Measurements from ENCODE around the gene FOXK2. TPM values are rescaled to one million over a fixed set of nuclear protein-coding genes. Genes with fewer than 3 reads are reported as not detected.

FOXK2 gene
- total RNA-seq, 6 donors from 2014 or later = 50.8 to 92.7 (median 58.9) TPM

DNA sequence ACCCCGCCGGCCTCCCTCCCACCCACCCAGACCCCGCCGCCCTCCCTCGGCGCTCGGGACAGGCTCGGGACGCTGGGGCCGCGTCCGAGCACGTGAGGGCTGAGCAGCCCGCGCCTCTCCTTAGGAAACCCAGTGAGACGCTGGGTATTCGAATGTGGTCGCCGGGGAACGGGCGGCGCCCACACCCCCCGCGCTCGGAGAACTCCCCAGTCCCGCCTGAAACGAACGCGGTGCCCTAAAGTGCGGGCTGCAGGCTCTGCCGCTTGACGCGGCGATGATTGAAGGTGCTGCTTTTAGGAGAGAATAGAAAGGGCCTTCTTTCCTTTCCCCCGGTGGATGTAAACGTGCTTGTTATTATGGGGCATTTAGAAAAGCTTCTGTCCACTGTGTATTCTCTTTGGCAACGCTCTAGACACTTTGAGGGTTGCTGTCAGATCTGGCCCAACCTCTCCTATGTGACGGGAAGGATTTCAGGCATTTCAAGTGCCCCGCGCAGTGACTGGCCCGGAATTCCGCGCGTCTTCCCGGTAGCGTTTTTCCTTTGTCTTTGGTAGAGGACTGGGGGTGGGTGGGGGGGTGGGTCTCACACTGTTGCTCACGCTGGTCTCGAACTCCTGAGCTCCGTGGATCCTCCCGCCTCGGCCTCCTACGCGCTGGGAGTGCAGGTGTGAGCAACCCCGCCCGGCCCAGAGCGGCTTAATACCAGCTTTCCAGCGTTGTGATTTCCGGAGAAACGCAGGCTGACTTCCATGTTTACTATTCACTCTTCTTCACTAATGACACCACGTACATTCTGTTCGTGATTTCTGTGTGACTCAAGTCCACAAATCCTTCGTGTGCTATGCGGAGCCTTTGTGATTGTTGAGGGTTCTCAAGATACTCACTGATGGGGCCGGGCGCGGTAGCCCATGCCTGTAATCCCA, 21.8 kb upstream of the FOXK2 start:
- Histone ChIP-seq H3K4me1 (peaks cover 17 to 39% (median 25%) of the 10 kb centered on the region in 4 donors), H3K27ac (peak overlapping the region; percentile 81 to 91 (median 84)), H3K4me3 (peak overlapping the region; percentile 46 to 69 (median 54)), H3K27me3 (no peaks in the 10 kb centered on the region), H3K36me3 (no peaks in the 10 kb centered on the region), H3K9me3 (no peaks in the 10 kb centered on the region)
- TF ChIP-seq, protein P1, sequence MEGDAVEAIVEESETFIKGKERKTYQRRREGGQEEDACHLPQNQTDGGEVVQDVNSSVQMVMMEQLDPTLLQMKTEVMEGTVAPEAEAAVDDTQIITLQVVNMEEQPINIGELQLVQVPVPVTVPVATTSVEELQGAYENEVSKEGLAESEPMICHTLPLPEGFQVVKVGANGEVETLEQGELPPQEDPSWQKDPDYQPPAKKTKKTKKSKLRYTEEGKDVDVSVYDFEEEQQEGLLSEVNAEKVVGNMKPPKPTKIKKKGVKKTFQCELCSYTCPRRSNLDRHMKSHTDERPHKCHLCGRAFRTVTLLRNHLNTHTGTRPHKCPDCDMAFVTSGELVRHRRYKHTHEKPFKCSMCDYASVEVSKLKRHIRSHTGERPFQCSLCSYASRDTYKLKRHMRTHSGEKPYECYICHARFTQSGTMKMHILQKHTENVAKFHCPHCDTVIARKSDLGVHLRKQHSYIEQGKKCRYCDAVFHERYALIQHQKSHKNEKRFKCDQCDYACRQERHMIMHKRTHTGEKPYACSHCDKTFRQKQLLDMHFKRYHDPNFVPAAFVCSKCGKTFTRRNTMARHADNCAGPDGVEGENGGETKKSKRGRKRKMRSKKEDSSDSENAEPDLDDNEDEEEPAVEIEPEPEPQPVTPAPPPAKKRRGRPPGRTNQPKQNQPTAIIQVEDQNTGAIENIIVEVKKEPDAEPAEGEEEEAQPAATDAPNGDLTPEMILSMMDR (IDR thresholded peaks at IDR 0.05) = no peak
- TF ChIP-seq EP300 (IDR thresholded peaks at IDR 0.05) = no peak
- no peak for TF ChIP-seq POLR2AphosphoS5 (IDR thresholded peaks at IDR 0.05)
- no peak for TF ChIP-seq POLR2A (IDR thresholded peaks at IDR 0.05)
- 7 to 16% methylated on average over 29 to 58 of the region's 66 CpGs for WGBS, 2 donors
- ATAC-seq (ENCODE audit: low FRiP score in 2 of 2) (peak; percentile 20 to 62), DNase-seq (peak; percentile 53 to 89)

DNA sequence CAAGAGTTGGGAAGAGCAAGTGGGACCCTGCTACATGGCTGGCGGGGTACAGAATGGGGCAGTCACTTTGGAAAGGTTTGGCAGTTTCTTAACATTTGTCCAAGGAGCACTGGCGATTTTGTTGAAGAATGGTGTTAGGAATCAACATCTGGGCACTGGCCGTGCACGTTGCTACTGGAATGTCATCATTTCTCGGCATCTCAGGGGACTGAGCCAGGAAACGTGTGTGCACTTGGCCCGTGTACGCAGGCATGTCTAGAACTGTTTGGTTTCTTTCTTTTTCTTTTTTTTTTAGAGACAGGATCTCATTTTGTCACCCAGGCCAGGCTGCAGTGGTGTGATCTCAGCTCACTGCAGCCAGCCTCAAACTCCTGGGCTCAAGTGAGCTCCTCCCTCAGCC, 17.3 kb upstream of the FOXK2 start:
- Histone ChIP-seq H3K27ac (no peak overlapping the region), H3K36me3 (no peaks in the 10 kb centered on the region), H3K4me1 (peaks cover 4 to 9% (median 7%) of the 10 kb centered on the region in 4 donors), H3K4me3 (no peak overlapping the region), H3K27me3 (no peaks in the 10 kb centered on the region), H3K9me3 (no peaks in the 10 kb centered on the region)
- DNase-seq (no peak), ATAC-seq (ENCODE audit: low FRiP score in 2 of 2) (no peak)
- WGBS, 2 donors = 34 to 49% methylated on average over 8 of the region's 8 CpGs
- TF ChIP-seq EP300 (IDR thresholded peaks at IDR 0.05) (no peak), POLR2AphosphoS5 (IDR thresholded peaks at IDR 0.05) (no peak), POLR2A (IDR thresholded peaks at IDR 0.05) (no peak)
- TF ChIP-seq, protein P1 (IDR thresholded peaks at IDR 0.05) = no peak

DNA sequence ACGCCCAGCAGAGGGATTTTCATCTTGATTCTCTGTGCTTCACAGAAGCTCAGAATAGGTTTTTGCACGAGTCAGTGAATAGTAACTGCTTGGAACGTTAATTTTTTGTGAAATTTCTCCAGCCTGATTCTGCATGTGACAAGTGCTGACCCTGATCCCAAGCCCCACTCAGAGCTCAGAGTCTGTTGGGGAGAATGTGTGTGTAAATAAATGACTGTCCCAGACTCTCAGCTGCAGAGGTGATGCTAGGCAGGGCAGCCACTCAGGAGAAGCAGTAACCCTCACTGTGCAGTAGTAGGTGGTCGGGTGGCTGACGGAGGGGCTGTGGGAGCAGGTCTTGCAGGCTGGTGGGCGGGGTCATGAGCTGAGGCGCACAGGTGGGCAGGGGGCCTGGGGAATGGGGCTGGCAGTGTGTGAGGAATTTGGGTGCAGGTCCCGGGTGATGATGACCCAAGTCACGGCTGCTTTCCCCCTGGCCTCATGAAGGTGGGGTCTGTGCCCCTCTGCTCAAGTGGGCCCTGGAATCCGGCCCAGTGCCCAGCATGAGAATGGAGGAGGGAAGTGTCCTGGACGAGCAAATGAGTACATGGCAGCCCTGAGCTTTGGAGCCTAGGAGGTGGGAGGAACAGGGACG, 16.3 kb upstream of the FOXK2 start:
- WGBS, 2 donors = 71 to 78% methylated on average over 5 to 12 of the region's 12 CpGs
- TF ChIP-seq EP300 (IDR thresholded peaks at IDR 0.05) (no peak), POLR2A (IDR thresholded peaks at IDR 0.05) (no peak), POLR2AphosphoS5 (IDR thresholded peaks at IDR 0.05) (no peak)
- TF ChIP-seq, protein P1 (IDR thresholded peaks at IDR 0.05) = no peak

DNA sequence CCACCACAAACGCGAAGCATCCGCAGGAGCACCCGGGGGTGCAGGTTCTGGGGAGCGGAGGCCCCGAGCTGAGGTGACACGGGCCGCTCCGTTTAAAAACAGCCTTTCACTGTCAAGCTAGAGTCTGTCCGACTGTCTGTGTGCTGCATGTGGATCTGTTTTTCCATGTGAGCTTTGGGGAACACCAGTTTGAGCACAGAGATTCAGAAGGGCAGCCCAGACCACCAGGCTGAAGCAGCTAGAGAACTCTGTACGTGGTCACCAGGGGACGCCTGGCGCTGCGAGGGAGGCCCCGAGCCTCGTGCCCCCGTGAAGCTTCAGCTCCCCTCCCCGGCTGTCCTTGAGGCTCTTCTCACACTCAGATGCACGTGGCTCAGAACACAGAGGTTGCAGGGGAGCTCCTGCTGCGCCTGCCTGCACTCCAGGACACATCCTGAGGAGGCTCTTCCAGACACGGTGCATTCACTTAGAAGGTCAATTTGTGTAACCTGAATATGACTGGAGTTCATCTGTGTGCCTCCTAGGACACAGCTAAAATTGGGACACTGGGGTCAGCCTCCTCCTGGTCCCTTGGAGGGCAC, 15.7 kb upstream of the FOXK2 start:
- Histone ChIP-seq H3K4me3 (no peak overlapping the region), H3K27ac (no peak overlapping the region), H3K36me3 (no peaks in the 10 kb centered on the region), H3K27me3 (no peaks in the 10 kb centered on the region), H3K4me1 (no peaks in the 10 kb centered on the region), H3K9me3 (no peaks in the 10 kb centered on the region)
- peak in 1 of 2 donors; percentile 11 for ATAC-seq (ENCODE audit: low FRiP score in 2 of 2)
- TF ChIP-seq, protein P1 (IDR thresholded peaks at IDR 0.05) = no peak
- no peak for TF ChIP-seq POLR2A (IDR thresholded peaks at IDR 0.05)
- TF ChIP-seq POLR2AphosphoS5 (IDR thresholded peaks at IDR 0.05) = no peak
- no peak for TF ChIP-seq EP300 (IDR thresholded peaks at IDR 0.05)
- WGBS, 2 donors = 76 to 78% methylated on average over 7 to 21 of the region's 21 CpGs
- no peak for DNase-seq

More for the DNA sequence above, 16.3 kb upstream of the FOXK2 start:
- DNase-seq = no peak
- peak in 1 of 2 donors; percentile 57 for ATAC-seq (ENCODE audit: low FRiP score in 2 of 2)
- Histone ChIP-seq H3K27me3 (no peaks in the 10 kb centered on the region), H3K27ac (no peak overlapping the region), H3K9me3 (no peaks in the 10 kb centered on the region), H3K36me3 (no peaks in the 10 kb centered on the region), H3K4me1 (peaks cover under 1 to 2% (median 1%) of the 10 kb centered on the region in 4 donors), H3K4me3 (no peak overlapping the region)

All from upper lobe of left lung (tissue), 6 donors.